ENCODE data around the gene ITGA2B.
"Not testable (repeated sequence)": the region's sequence is repeated elsewhere in the genome, so short reads cannot be mapped to it uniquely, and the experiment has no call there.

ITGA2B gene

DNA sequence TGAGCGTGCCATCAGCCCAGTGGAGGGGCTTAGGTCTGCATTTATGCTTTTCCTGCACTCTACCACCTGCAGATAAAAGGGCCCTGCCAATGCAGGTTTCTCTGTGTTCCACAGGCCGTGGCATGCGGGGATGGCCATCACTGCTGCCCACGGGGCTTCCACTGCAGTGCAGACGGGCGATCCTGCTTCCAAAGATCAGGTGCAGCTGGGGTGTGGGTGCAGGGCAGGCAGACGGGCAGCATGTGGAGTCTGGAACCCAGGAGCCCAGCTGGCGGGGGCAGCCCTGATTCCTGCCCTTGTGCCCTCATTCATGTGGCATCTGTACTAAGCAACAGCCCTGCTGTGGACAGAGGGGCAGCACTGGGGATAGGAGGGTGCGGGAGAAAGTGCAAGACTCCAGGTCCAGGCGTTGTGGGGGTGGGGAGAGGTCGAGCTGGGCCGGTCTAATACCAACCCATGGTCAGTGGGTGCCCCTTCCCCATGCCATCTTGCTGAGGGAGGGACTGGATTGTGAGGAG lies 39.8 kb downstream of the ITGA2B start:
- in situ Hi-C loops (cut with HindIII; ENCODE audit: low sequenced_read_pairs), result loop anchor here (25.0 kb wide), 1 partner anchor 288 kb away; no protein-coding TSS in a partner anchor
- DNase-seq (ENCODE audit: low read depth), result no peak
- no peak overlapping the region for H3K4me3 ChIP-seq (ENCODE audit: low read depth, low read length)
- TF ChIP-seq, protein P1, sequence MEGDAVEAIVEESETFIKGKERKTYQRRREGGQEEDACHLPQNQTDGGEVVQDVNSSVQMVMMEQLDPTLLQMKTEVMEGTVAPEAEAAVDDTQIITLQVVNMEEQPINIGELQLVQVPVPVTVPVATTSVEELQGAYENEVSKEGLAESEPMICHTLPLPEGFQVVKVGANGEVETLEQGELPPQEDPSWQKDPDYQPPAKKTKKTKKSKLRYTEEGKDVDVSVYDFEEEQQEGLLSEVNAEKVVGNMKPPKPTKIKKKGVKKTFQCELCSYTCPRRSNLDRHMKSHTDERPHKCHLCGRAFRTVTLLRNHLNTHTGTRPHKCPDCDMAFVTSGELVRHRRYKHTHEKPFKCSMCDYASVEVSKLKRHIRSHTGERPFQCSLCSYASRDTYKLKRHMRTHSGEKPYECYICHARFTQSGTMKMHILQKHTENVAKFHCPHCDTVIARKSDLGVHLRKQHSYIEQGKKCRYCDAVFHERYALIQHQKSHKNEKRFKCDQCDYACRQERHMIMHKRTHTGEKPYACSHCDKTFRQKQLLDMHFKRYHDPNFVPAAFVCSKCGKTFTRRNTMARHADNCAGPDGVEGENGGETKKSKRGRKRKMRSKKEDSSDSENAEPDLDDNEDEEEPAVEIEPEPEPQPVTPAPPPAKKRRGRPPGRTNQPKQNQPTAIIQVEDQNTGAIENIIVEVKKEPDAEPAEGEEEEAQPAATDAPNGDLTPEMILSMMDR (IDR thresholded peaks at IDR 0.05; ENCODE audit: low read depth, low read length, missing control alignments), result no peak

DNA sequence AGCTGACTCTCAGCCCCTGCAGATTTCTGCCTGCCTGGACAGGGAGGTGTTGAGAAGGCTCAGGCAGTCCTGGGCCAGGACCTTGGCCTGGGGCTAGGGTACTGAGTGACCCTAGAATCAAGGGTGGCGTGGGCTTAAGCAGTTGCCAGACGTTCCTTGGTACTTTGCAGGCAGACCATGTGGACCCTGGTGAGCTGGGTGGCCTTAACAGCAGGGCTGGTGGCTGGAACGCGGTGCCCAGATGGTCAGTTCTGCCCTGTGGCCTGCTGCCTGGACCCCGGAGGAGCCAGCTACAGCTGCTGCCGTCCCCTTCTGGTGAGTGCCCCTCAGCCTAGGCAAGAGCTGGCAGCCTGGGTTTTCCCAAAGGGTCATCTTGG lies 40.5 kb downstream of the ITGA2B start:
- TF ChIP-seq, protein P1 (IDR thresholded peaks at IDR 0.05; ENCODE audit: low read depth, low read length, missing control alignments), result no peak
- in situ Hi-C loops (cut with HindIII; ENCODE audit: low sequenced_read_pairs), result no loop called here
- no peak overlapping the region for H3K4me3 ChIP-seq (ENCODE audit: low read depth, low read length)
- no peak for DNase-seq (ENCODE audit: low read depth)

DNA sequence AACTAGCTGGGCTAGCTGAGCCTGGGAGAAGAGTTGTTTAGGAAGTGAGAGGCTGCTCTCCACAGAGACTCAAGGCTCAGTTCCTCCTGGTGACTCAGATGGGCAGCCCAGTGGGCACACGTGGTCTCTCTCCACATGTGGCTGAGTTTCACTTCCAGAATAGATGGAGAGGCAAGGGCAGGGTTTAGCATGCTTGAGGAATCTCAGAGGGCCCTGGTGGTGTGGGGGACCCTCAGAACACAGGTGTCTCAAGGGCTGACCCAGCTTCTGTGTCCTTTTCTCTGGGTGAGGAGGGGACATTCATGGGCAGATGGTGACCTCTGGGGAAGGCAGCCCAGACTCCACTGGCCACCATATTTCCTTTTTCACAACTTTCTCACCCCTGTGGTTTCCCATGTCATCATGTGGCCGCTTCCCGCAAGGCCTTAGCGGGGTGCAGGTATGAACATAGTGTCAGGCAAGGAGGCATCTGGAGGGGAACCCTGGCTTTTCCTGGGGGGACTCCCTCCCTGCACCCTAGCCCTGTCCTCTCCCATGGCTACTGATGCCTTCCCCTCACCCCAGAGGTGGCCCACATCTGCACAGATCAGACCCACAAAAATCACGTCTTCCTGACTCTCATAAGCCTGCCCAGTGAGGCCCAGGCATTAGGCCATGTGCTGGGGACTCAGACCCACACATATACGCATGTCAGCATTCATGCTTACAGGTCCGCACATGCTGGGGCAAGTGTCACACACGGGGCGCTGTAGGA lies 41.0 kb downstream of the ITGA2B start:
- TF ChIP-seq, protein P1 (IDR thresholded peaks at IDR 0.05; ENCODE audit: low read depth, low read length, missing control alignments), result no peak
- in situ Hi-C loops (cut with HindIII; ENCODE audit: low sequenced_read_pairs), result no loop called here
- no peak for DNase-seq (ENCODE audit: low read depth)
- no peak overlapping the region for H3K4me3 ChIP-seq (ENCODE audit: low read depth, low read length)

DNA sequence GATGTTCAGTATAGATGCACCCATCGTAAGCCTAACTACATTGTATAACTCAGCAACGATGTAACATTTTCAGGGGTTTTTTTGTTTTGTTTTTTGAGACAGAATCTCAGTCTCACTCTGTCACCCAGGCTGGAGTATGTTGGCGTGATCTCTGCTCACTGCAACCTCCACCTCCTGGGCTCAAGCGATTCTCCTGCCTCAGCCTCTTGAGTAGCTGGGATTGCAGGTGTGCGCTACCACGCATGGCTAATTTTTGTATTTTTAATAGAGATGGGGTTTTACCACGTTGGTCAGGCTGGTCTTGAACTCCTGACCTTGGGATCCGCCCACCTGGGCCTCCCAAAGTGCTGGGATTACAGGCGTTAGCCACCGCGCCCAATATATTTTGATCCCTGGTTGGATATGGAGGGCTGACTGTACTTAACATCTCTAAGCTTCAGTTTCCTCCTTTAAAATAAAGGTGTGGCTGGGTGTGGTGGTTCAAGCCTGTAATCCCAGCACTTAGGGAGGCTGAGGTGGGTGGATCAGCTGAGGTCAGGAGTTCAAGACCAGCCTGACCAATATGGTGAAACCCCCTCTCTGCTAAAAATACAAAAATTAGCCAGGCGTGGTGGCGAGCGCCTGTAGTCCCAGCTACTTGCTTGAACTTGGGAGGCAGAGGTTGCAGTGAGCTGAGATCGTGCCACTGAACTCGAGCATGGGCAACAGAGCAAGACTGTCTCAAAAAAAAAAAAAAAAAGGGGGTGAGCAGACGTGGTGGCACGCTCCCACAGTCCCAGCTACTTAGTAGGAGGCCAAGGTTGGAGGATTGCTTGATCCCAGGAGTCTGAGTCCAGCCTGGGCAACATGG lies 42.0 kb downstream of the ITGA2B start:
- H3K4me3 ChIP-seq (ENCODE audit: low read depth, low read length); DNase-seq (ENCODE audit: low read depth); in situ Hi-C loops (cut with HindIII; ENCODE audit: low sequenced_read_pairs): not testable (repeated sequence)

DNA sequence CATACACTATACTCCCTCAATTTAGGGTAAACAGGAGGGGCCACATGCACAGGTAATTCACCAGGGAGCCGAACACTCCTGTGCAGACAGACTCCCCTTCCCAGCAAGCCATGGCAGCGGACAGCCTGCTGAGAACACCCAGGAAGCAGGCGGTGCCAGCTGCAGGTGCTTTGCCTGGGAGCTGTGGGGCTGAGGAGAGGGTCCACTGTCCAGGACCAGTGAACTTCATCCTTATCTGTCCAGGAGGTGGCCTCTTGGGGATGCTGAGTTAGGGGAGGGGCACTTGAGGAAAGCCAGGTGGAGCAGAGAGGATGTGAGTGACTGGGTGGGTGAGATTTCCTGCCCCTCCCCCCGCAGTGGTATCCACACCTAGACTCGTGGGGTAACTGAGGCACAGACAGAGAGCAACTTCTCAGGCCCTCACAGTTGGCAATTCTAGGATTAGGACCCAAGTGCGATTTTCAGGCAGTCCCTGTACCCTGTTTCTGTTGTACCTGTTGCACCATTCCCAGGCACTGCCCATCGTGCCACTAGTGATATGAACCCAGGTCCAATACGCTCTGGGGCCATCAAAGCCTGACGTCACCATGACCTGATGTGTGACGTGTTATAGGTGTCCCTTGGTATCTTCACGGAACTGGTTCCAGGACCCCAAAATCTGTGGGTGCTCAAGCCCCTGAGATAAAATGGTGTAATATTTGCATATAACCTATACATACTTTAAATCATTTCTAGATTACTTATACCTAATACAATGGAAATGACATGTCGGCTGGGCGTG lies 43.2 kb downstream of the ITGA2B start:
- DNase-seq (ENCODE audit: low read depth), result no peak
- in situ Hi-C loops (cut with HindIII; ENCODE audit: low sequenced_read_pairs), result no loop called here
- peak overlapping the region; percentile 64 for H3K4me3 ChIP-seq (ENCODE audit: low read depth, low read length)
- TF ChIP-seq, protein P1 (IDR thresholded peaks at IDR 0.05; ENCODE audit: low read depth, low read length, missing control alignments), result no peak

DNA sequence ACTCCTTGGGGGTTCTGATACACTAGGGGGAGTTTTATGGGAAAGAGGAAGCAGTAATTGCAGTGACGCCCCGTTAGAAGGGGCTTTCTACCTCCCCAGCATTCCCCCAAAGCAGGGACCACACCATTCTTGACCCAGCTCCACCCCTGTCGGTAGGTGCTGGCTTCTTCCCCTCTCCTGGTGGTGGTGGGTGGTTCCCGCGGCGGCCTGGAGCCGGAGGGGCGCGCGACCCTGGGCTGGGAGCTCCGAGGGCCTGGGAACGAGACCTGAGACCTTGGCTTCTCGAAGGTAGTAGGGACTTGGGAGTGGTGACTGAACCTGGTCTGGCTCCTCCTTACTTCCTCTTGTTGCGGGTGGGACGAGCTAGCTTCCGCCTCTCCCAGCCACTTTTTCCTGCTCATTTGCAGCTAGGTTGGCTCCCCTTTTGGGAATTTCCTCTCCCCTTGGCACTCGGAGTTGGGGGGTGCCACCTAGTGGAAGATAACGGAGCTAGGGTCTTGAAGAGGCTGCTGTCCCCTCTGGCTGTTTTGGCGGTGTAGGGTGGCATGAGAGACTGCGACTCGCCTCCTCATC lies 43.9 kb downstream of the ITGA2B start:
- in situ Hi-C loops (cut with HindIII; ENCODE audit: low sequenced_read_pairs), result no loop called here
- DNase-seq (ENCODE audit: low read depth), result peak; percentile 38
- peak overlapping the region; percentile 64 for H3K4me3 ChIP-seq (ENCODE audit: low read depth, low read length)
- TF ChIP-seq, protein P1 (IDR thresholded peaks at IDR 0.05; ENCODE audit: low read depth, low read length, missing control alignments), result peak; percentile 66
